Stomach (tissue), 4 donors: ENCODE data around the gene GBP7.

Experiments used
- POLR2A ChIP-seq, 4 donors: fragments of 450-650 bp; IDR thresholded peaks; one replicate each; pipeline ENCODE4 v1.6.1; 2016; ENCODE audit warnings: antibody characterized with exemption in 4 of 4, control low read depth in 2 of 4, mild to moderate bottlenecking in 1 of 4, moderate library complexity in 1 of 4
- TF ChIP-seq, protein P1 (sequence below), 7 experiments: fragments of 450-650 bp in 4 of 7; fragments of 200-600 bp in 3 of 7; sonication (generic) in 3 of 7; IDR thresholded peaks; one replicate each; pipeline ENCODE4 v1.5.1; 2016 to 2019; ENCODE audit warnings: antibody characterized with exemption in 7 of 7, control low read depth in 2 of 7, mild to moderate bottlenecking in 1 of 7

DNA sequence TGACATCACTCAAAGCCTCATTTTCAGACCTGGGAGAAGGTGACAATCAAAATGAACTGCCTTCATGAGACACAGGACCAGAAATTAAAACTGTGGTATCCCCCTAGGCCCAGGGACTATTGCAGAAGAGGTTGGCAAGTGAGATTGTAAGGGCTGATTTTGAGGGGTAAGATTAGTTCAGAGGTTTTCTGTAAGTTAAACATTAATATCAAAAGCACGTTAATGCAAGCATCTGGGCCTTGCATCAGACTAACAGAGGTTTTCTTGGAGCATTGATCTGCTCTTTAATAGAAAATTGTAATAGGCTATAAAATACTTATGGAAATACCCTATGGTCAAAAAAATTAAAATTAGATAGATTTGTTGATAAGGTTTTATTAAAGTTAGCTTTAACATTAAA lies 37.5 kb upstream of the GBP7 start:
- TF ChIP-seq, protein P1, sequence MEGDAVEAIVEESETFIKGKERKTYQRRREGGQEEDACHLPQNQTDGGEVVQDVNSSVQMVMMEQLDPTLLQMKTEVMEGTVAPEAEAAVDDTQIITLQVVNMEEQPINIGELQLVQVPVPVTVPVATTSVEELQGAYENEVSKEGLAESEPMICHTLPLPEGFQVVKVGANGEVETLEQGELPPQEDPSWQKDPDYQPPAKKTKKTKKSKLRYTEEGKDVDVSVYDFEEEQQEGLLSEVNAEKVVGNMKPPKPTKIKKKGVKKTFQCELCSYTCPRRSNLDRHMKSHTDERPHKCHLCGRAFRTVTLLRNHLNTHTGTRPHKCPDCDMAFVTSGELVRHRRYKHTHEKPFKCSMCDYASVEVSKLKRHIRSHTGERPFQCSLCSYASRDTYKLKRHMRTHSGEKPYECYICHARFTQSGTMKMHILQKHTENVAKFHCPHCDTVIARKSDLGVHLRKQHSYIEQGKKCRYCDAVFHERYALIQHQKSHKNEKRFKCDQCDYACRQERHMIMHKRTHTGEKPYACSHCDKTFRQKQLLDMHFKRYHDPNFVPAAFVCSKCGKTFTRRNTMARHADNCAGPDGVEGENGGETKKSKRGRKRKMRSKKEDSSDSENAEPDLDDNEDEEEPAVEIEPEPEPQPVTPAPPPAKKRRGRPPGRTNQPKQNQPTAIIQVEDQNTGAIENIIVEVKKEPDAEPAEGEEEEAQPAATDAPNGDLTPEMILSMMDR (IDR thresholded peaks at IDR 0.05) = no peak
- TF ChIP-seq POLR2A (IDR thresholded peaks at IDR 0.05) = no peak
